K562 (cell line): ENCODE results near the gene RIMOC1. TPM values are rescaled to one million over a fixed set of nuclear protein-coding genes. Genes with fewer than 3 reads are reported as not detected.

Experiments used
- ATAC-seq: fragments of 200-7000 bp; cut with Tn5 transposase; 3 replicates; pipeline ENCODE4 v1.9.1; 2020; ENCODE audit warnings: moderate library complexity
- BruUV-seq: library from RNA; stranded (reverse); fragments of 400-500 nt; replicated peaks from 2 replicates; lab custom pipeline; 2021; lab: Mats Ljungman, UMichigan
- CTCF ChIA-PET: fragments of 300-600 bp; formaldehyde crosslinking; extraction: SDS; loops from one replicate; lab custom pipeline; 2021; ENCODE audit warnings: low intra/inter-chr PET ratio; lab: Yijun Ruan, JAX
- POLR2A ChIA-PET: fragments of 300-600, 350-650 bp; sonication (Branson Sonifier 250); formaldehyde crosslinking; extraction: SDS; loops from one replicate; lab custom pipeline; 2021; ENCODE audit warnings: antibody characterized with exemption, inconsistent platforms; lab: Yijun Ruan, JAX
- DNase-seq, 4 experiments: peaks; one replicate each; pipeline versions ENCODE4 v3.0.0 to v3.0.0-alpha.2; 2011 to 2018; ENCODE audit warnings: low spot score in 3 of 4, mixed read lengths in 3 of 4; ENCODE audit errors: extremely low read depth in 1 of 4
- FAIRE-seq: peaks from 2 replicates; lab custom pipeline; 2011; peaks lifted over from hg19 to GRCh38; lab: Jason Lieb, UNC
- H2AFZ ChIP-seq: 2 replicates; pipeline ENCODE4 v1.6.0; 2011; ENCODE audit warnings: low read depth, low read length, control low read depth, inconsistent platforms
- H3K27ac ChIP-seq: fragments of 200-600 bp; 3 replicates; pipeline ENCODE4 v1.8.0; 2011; ENCODE audit warnings: low read depth, mild to moderate bottlenecking, control low read depth, inconsistent platforms, low read length, moderate library complexity, mixed read lengths; ENCODE audit errors: extremely low read depth
- H3K27me3 ChIP-seq, 2 experiments: fragments of 300-600 bp in 1 of 2; 2 replicates in 1 of 2; 3 replicates in 1 of 2; pipeline versions ENCODE4 v1.6.0 to v1.8.0; 2011; ENCODE audit warnings: inconsistent platforms in 2 of 2, low read length in 2 of 2, mild to moderate bottlenecking in 1 of 2, mixed read lengths in 1 of 2, moderate library complexity in 1 of 2; ENCODE audit not compliant: control insufficient read depth in 2 of 2, insufficient read depth in 2 of 2
- H3K36me3 ChIP-seq: fragments of 300-600 bp; 3 replicates; pipeline ENCODE4 v1.8.0; 2011; ENCODE audit warnings: mild to moderate bottlenecking, low read length, inconsistent platforms; ENCODE audit not compliant: control insufficient read depth, insufficient read depth
- H3K4me1 ChIP-seq, 2 experiments: fragments of 200-600 bp in 1 of 2; replicated peaks in 1 of 2; 2 replicates in 1 of 2; 3 replicates in 1 of 2; pipeline versions ENCODE4 v1.5.1 to v1.8.0; 2011; ENCODE audit warnings: inconsistent platforms in 2 of 2, low read length in 2 of 2, mild to moderate bottlenecking in 1 of 2, mixed read lengths in 1 of 2, moderate library complexity in 1 of 2; ENCODE audit not compliant: control insufficient read depth in 2 of 2, insufficient read depth in 2 of 2
- H3K4me2 ChIP-seq: 2 replicates; pipeline ENCODE4 v1.6.1; 2011; ENCODE audit warnings: low read length, control low read depth, inconsistent platforms, mixed read lengths; ENCODE audit not compliant: insufficient read depth
- H3K4me3 ChIP-seq: fragments of 200-600 bp; sonication (generic), shearing (Covaris generic); 2 replicates; pipeline ENCODE4 v1.5.1; 2016; ENCODE audit warnings: control low read depth, inconsistent platforms
- H3K79me2 ChIP-seq: fragments of 200-600 bp; 3 replicates; pipeline ENCODE4 v1.8.0; 2011; ENCODE audit warnings: low read length, inconsistent platforms; ENCODE audit not compliant: control insufficient read depth, insufficient read depth
- H3K9ac ChIP-seq, 2 experiments: 2 replicates each; pipeline versions ENCODE4 v1.6.0 to v1.6.1; 2011; ENCODE audit warnings: low read depth in 2 of 2, low read length in 2 of 2, control low read depth in 1 of 2, inconsistent platforms in 1 of 2, mild to moderate bottlenecking in 1 of 2, mixed read lengths in 1 of 2; ENCODE audit not compliant: insufficient read depth in 1 of 2
- H3K9me1 ChIP-seq: one replicate; pipeline ENCODE4 v1.6.0; 2011; ENCODE audit warnings: inconsistent platforms, mild to moderate bottlenecking, low read length, moderate library complexity; ENCODE audit not compliant: control insufficient read depth, insufficient read depth
- H3K9me3 ChIP-seq: replicated peaks from 2 replicates; pipeline ENCODE4 v1.5.1; 2011; ENCODE audit warnings: low read depth, low read length, inconsistent platforms; ENCODE audit not compliant: control insufficient read depth, insufficient read depth
- H4K20me1 ChIP-seq: replicated peaks from 2 replicates; pipeline ENCODE4 v1.6.1; 2011; ENCODE audit warnings: low read length, inconsistent platforms, mixed read lengths; ENCODE audit not compliant: control insufficient read depth, insufficient read depth
- BRD4 ChIP-seq: fragments of 200-600 bp; sonication (generic); IDR thresholded peaks from 2 replicates; pipeline ENCODE4 v1.6.1; 2017; ENCODE audit warnings: inconsistent platforms
- CC2D1A ChIP-seq: fragments of 450-650 bp; IDR thresholded peaks from 2 replicates; pipeline ENCODE4 v1.6.1; 2017; ENCODE audit warnings: mild to moderate bottlenecking
- CCNT2 ChIP-seq: IDR thresholded peaks from 2 replicates; pipeline ENCODE4 v1.6.1; 2011; ENCODE audit warnings: borderline replicate concordance, low read depth, mild to moderate bottlenecking, moderate library complexity, mixed read lengths, low read length; ENCODE audit not compliant: insufficient read length; ENCODE audit errors: extremely low read depth
- CREB1 ChIP-seq, 2 experiments: sonication (generic) in 1 of 2; formaldehyde crosslinking in 1 of 2; IDR thresholded peaks; 2 replicates each; pipeline versions ENCODE4 v1.6.1 to v1.8.0; 2012 to 2022; ENCODE audit warnings: inconsistent platforms in 1 of 2, mild to moderate bottlenecking in 1 of 2, missing genetic modification reagents in 1 of 2, moderate library complexity in 1 of 2
- HDAC2 ChIP-seq: fragments of 450-650 bp; IDR thresholded peaks from 2 replicates; pipeline ENCODE4 v1.6.1; 2016; ENCODE audit warnings: mild to moderate bottlenecking
- KDM5B ChIP-seq: fragments of 200-600 bp; sonication (generic); IDR thresholded peaks from 2 replicates; pipeline ENCODE4 v1.6.1; 2012; ENCODE audit warnings: low read depth, mild to moderate bottlenecking, moderate library complexity, low read length, control low read depth, inconsistent platforms; ENCODE audit not compliant: insufficient replicate concordance
- KLF13 ChIP-seq: fragments of 450-650 bp; IDR thresholded peaks from 2 replicates; pipeline ENCODE4 v1.6.1; 2016; ENCODE audit warnings: missing genetic modification characterization, low read depth, mild to moderate bottlenecking, missing compliant biosample characterization, moderate library complexity, borderline replicate concordance
- MTA3 ChIP-seq: fragments of 450-650 bp; formaldehyde crosslinking; IDR thresholded peaks from 2 replicates; pipeline ENCODE4 v1.6.1; 2017; ENCODE audit warnings: mild to moderate bottlenecking, borderline replicate concordance
- TAF7 ChIP-seq: fragments of 450-650 bp; IDR thresholded peaks from 2 replicates; pipeline ENCODE4 v1.6.1; 2016; ENCODE audit warnings: missing genetic modification characterization, missing compliant biosample characterization
- TRIM28 ChIP-seq: fragments of 450-650 bp; IDR thresholded peaks from 2 replicates; pipeline ENCODE4 v1.6.1; 2017
- ZNF133 ChIP-seq: fragments of 250-450 bp; sonication (Bioruptor Pico); IDR thresholded peaks from 2 replicates; pipeline ENCODE4 v1.4.0; 2020; ENCODE audit warnings: mild to moderate bottlenecking
- ZNF212 ChIP-seq: fragments of 450-650 bp; formaldehyde crosslinking; IDR thresholded peaks from 2 replicates; pipeline ENCODE4 v1.4.0; 2020; ENCODE audit warnings: mild to moderate bottlenecking
- ZNF253 ChIP-seq: fragments of 250-450 bp; sonication (Bioruptor Pico); conservative IDR thresholded peaks from 2 replicates; pipeline ENCODE4 v1.6.1; 2021; ENCODE audit warnings: mild to moderate bottlenecking
- ZZZ3 ChIP-seq: fragments of 450-650 bp; IDR thresholded peaks from 2 replicates; pipeline ENCODE4 v1.6.1; 2016; ENCODE audit warnings: antibody characterized with exemption, mild to moderate bottlenecking, moderate library complexity
- WGBS: fragments of 100-300 bp; shearing (Covaris generic); methylation state at CpG from one replicate; pipeline ENCODE4 v1.1.6; 2016; ENCODE audit warnings: low coverage, mixed read lengths; ENCODE audit not compliant: insufficient coverage; ENCODE audit errors: missing lambda C conversion rate; 5-methylcytosine and 5-hydroxymethylcytosine counted together
- in situ Hi-C: fragments of 300-500 bp; cut with MboI; formaldehyde crosslinking; loops from 4 replicates; pipeline ENCODE4 v1.15.0; 2018; ENCODE audit warnings: inconsistent platforms, mixed read lengths
- intact Hi-C: fragments of 100-400 bp; cut with micrococcal nuclease; formaldehyde crosslinking; loops from 2 replicates; pipeline ENCODE4 v1.14.2; 2022
- polyA plus RNA-seq, 8 experiments: library from polyadenylated mRNA; depleted of rRNA in 4 of 8; stranded (reverse) in 5 of 8; unstranded in 3 of 8; fragments of >200 nt; fragmentation: Nextera tagmentation in 2 of 8; fragmentation: Illumina TruSeq in 1 of 8; extraction: Ambion mirVana in 2 of 8; extraction: Trizol in 1 of 8; gene quantifications; 2 replicates each; pipeline versions ENCODE4 v1.2.1 to v1.2.3, GENCODE V29; 2011 to 2014; ENCODE audit warnings: inconsistent platforms in 1 of 8, missing spikeins in 1 of 8
- total RNA-seq, 7 experiments: library from RNA; depleted of rRNA in 6 of 7; stranded (reverse); fragments of >200 nt in 6 of 7; fragmentation: Illumina TruSeq in 2 of 7; extraction: Trizol in 2 of 7; gene quantifications; 2 replicates each; pipeline versions ENCODE4 v1.2.1 to v1.2.3, GENCODE V29; 2011 to 2021; ENCODE audit warnings: low replicate concordance in 1 of 7
- TF ChIP-seq, protein P1 (sequence below), 2 experiments: fragments of 450-650 bp in 1 of 2; sonication (generic) in 1 of 2; formaldehyde crosslinking in 1 of 2; IDR thresholded peaks in 1 of 2; conservative IDR thresholded peaks in 1 of 2; 2 replicates each; pipeline versions ENCODE4 v1.6.1 to v1.8.1; 2016 to 2023; ENCODE audit warnings: mild to moderate bottlenecking in 2 of 2, moderate library complexity in 2 of 2, inconsistent platforms in 1 of 2, missing genetic modification reagents in 1 of 2
- TF ChIP-seq, protein P2 (sequence below), 2 experiments: fragments of 450-650 bp in 1 of 2; sonication (generic) in 1 of 2; formaldehyde crosslinking; conservative IDR thresholded peaks; 2 replicates each; pipeline versions ENCODE4 v1.4.0 to v1.8.1; 2020 to 2022; ENCODE audit warnings: mild to moderate bottlenecking in 1 of 2, missing genetic modification reagents in 1 of 2
- TF ChIP-seq, protein P3 (sequence below): sonication (generic); formaldehyde crosslinking; IDR thresholded peaks from 2 replicates; pipeline ENCODE4 v1.8.1; 2023; ENCODE audit warnings: mild to moderate bottlenecking, missing genetic modification reagents, moderate library complexity

RIMOC1 gene
- total and polyA plus RNA-seq, 9 of the 15 experiments (the other 6 are each of a cell fraction or from before 2014, with no cell fraction given) = 11.6 to 63.1 (median 30.8) TPM

DNA sequence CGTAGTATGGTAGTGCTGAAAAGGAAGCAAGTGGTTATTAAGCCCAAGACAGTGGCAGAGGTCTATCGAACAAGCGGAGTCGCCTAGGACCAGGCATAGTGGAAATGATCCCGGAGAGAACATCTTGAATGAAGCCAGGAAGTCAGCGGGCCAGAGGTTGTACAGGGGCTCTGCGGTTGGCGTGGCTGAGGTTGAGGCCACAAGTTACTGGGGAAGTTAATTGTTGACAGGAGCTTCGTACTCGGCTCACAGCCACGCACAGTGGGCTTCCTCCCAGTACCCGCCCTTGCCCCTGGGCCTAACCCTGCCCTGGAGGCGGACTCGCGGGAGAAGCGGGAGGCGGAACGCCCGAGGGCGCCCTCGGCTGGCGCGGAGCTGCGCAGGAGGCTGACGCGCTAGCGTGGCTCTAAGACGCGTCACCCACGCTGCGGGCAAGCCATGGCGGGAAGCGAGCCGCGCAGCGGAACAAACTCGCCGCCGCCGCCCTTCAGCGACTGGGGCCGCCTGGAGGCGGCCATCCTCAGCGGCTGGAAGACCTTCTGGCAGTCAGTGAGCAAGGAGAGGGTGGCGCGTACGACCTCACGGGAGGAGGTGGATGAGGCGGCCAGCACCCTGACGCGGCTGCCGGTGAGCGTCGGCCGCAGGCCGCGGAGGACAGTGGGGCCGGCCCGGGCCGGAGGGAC is 20.9 kb downstream of the RIMOC1 start, which contains the start of gene FBXO4:
Gene FBXO4 (plus strand): TSS at position 410 of the 683 bp plus-strand sequence. CDS start 29 bp downstream, at position 439.
- Histone ChIP-seq H3K9me1 (no peaks in the 10 kb centered on the region), H3K4me3 (peak within 1 kb of the TSS; percentile 66), H3K27me3 (no peaks in the 10 kb centered on the region), H3K4me2 (peak within 1 kb of the TSS; percentile 94), H3K36me3 (peaks cover 36% of the 10 kb centered on the region; the same call in 2 of the 3 replicates), H3K27ac (peak within 1 kb of the TSS; percentile 91), H2AFZ (peak within 1 kb of the TSS; percentile 100), H3K79me2 (peaks cover 27% of the 10 kb centered on the region), H3K9ac (peak within 1 kb of the TSS; percentile 91 to 99), H3K4me1 (peaks cover 9 to 13% of the 10 kb centered on the region in 2 experiments; a peak in 3 of 5 replicates), H4K20me1 (no peaks in the 10 kb centered on the region), H3K9me3 (no peaks in the 10 kb centered on the region)
- WGBS = 1% methylated on average over 54 of the region's 60 CpGs
- FAIRE-seq (peak; percentile 73), ATAC-seq (peak; percentile 97), DNase-seq (peak; percentile 80 to 95 (median 86))
- intact Hi-C loops (loop anchor here (1.0 to 2.0 kb wide), 3 partner anchors 21 to 68 kb away; partner anchors contain the start of gene RIMOC1), in situ Hi-C loops (no loop called here)
- BruUV-seq = no TSS peak
- CTCF ChIA-PET = interaction anchor here (1.0 kb wide), 1 partner anchor 68 kb away, joined by 5 read pairs; no protein-coding TSS in a partner anchor
- POLR2A ChIA-PET = interaction anchor here (0.7 to 1.9 kb wide), 11 partner anchors 8 to 667 kb away, joined by 3 to 10 read pairs (median 4); partner anchors contain the start of gene RIMOC1
- TF ChIP-seq, protein P1, sequence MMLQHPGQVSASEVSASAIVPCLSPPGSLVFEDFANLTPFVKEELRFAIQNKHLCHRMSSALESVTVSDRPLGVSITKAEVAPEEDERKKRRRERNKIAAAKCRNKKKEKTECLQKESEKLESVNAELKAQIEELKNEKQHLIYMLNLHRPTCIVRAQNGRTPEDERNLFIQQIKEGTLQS (IDR thresholded peaks at IDR 0.05) = peak; percentile 44
- TF ChIP-seq, protein P1 (CRISPR knock-in tag; conservative IDR thresholded peaks at IDR 0.05) = peak; percentile 86; the same call in 1 of the 2 replicates
- TF ChIP-seq CREB1 (IDR thresholded peaks at IDR 0.05) (peak; percentile 93), CREB1 (CRISPR knock-in tag; IDR thresholded peaks at IDR 0.05) (peak; percentile 93), KDM5B (peak; percentile 96), KLF13 (tag) (peak; percentile 76), HDAC2 (peak; percentile 76), ZNF253 (no peak), ZNF133 (no peak), TAF7 (tag) (peak; percentile 56), CC2D1A (peak; percentile 74; the same call in 1 of the 2 replicates), BRD4 (peak; percentile 88), MTA3 (peak; percentile 96), ZZZ3 (peak; percentile 73; the same call in 1 of the 2 replicates), TRIM28 (peak; percentile 57; the same call in 1 of the 2 replicates), CCNT2 (peak; percentile 78), ZNF212 (CRISPR knock-in tag) (0 out of 2 replicates have a peak, but pooled peaks have one; percentile 46)
- TF ChIP-seq, protein P2, sequence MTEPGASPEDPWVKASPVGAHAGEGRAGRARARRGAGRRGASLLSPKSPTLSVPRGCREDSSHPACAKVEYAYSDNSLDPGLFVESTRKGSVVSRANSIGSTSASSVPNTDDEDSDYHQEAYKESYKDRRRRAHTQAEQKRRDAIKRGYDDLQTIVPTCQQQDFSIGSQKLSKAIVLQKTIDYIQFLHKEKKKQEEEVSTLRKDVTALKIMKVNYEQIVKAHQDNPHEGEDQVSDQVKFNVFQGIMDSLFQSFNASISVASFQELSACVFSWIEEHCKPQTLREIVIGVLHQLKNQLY (CRISPR knock-in tag; conservative IDR thresholded peaks at IDR 0.05) = peak in 1 of 2 experiments; percentile 87; a peak in 1 of 4 replicates
- TF ChIP-seq, protein P3, sequence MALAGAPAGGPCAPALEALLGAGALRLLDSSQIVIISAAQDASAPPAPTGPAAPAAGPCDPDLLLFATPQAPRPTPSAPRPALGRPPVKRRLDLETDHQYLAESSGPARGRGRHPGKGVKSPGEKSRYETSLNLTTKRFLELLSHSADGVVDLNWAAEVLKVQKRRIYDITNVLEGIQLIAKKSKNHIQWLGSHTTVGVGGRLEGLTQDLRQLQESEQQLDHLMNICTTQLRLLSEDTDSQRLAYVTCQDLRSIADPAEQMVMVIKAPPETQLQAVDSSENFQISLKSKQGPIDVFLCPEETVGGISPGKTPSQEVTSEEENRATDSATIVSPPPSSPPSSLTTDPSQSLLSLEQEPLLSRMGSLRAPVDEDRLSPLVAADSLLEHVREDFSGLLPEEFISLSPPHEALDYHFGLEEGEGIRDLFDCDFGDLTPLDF (CRISPR knock-in tag) = peak; percentile 96
